Activated CD4-positive, alpha-beta memory T cell treated with anti-CD3 and anti-CD28 coated beads for 36 hours (primary cell): ENCODE data around the gene NETO1. TPM values are rescaled to one million over a fixed set of nuclear protein-coding genes. Genes with fewer than 3 reads are reported as not detected.

ENCODE experiments used
- CTCF ChIA-PET: fragments of 350-600 bp; sonication (Branson Sonifier 250); formaldehyde crosslinking; loops from one replicate; lab custom pipeline; 2021; ENCODE audit warnings: antibody characterized with exemption, inconsistent platforms; lab: Charles Lee
- POLR2A ChIA-PET: fragments of 350-600 bp; sonication (Branson Sonifier 250); formaldehyde crosslinking; loops from one replicate; lab custom pipeline; 2021; ENCODE audit warnings: antibody characterized with exemption; lab: Charles Lee
- DNase-seq: peaks from one replicate; pipeline ENCODE4 v3.0.0-alpha.2; 2020
- H3K27ac Mint-ChIP-seq: one replicate; pipeline ENCODE4 v1.8.0; 2021; ENCODE audit warnings: mixed read lengths
- H3K27me3 Mint-ChIP-seq: one replicate; pipeline ENCODE4 v1.8.0; 2021; ENCODE audit warnings: mixed read lengths
- H3K36me3 Mint-ChIP-seq: one replicate; pipeline ENCODE4 v1.8.0; 2021; ENCODE audit warnings: mixed read lengths
- H3K4me1 Mint-ChIP-seq: one replicate; pipeline ENCODE4 v1.8.0; 2021; ENCODE audit warnings: low read depth, mixed read lengths
- H3K4me3 Mint-ChIP-seq: one replicate; pipeline ENCODE4 v1.8.0; 2021; ENCODE audit warnings: mild to moderate bottlenecking, mixed read lengths
- H3K9me3 Mint-ChIP-seq: one replicate; pipeline ENCODE4 v1.8.0; 2021; ENCODE audit warnings: mixed read lengths
- intact Hi-C: fragments of 100-400 bp; cut with micrococcal nuclease; formaldehyde crosslinking; loops from one replicate; pipeline ENCODE4 v1.15.1; 2023
- total RNA-seq, 2 experiments: library from RNA; stranded (reverse); gene quantifications; one replicate each; pipeline ENCODE4 v1.2.3, GENCODE V29; 2021

Gene NETO1
- total RNA-seq, 2 experiments from 2014 or later: not detected

DNA sequence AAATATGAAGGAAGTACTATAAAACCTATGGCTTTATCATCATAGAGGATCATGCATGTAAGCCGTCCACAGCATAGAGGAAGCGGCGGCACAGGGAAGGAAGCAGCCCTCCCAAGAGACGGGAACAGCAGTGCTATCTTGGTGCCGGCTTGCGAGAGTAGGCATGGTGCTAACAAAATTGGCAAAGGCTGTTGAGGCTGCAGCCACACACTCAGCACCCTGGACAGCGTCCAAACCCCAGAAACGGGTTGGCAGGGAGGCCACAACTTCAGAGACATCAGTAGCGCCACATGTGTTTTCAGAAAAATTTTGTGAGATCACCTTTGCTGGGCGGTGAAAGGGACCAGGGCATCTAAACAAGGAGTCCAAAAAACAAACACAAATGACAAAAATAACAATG lies 37.7 kb downstream of the NETO1 start:
- no peaks in the 10 kb centered on the region for H3K4me1 Mint-ChIP-seq
- no peaks in the 10 kb centered on the region for H3K27me3 Mint-ChIP-seq
- H3K9me3 Mint-ChIP-seq: peaks cover 15% of the 10 kb centered on the region
- no peaks in the 10 kb centered on the region for H3K36me3 Mint-ChIP-seq
- no peak overlapping the region for H3K4me3 Mint-ChIP-seq
- ChIA-PET POLR2A (no interaction called here), CTCF (no interaction called here)
- no peak overlapping the region for H3K27ac Mint-ChIP-seq
- intact Hi-C loops: no loop called here
- DNase-seq: no peak

DNA sequence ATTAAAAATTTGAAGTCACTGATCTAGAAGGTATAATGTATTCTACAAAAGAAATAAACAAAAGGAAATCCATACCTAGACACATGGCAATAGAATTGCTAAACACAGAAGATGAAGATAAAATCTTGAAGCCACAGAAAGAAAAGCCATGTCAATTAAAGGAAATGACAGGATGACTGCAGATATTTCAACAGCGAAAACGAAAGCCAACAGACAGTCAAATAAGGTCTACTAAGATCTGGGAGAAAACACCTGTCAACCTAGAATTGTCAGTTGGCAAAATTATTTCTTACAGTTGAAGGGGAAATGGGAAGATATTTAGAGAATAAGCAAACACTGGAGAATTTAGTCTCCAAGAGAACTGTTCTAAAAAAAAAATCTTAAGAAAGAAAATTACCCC lies 39.2 kb downstream of the NETO1 start:
- Mint-ChIP-seq H3K4me1 (no peaks in the 10 kb centered on the region), H3K9me3 (peaks cover 17% of the 10 kb centered on the region), H3K27ac (no peak overlapping the region), H3K27me3 (no peaks in the 10 kb centered on the region), H3K4me3 (no peak overlapping the region), H3K36me3 (no peaks in the 10 kb centered on the region)
- POLR2A ChIA-PET: no interaction called here
- intact Hi-C loops: no loop called here
- no peak for DNase-seq
- CTCF ChIA-PET: interaction anchor here (0.6 kb wide), 1 partner anchor 8 kb away, joined by 3 read pairs; no protein-coding TSS in a partner anchor

DNA sequence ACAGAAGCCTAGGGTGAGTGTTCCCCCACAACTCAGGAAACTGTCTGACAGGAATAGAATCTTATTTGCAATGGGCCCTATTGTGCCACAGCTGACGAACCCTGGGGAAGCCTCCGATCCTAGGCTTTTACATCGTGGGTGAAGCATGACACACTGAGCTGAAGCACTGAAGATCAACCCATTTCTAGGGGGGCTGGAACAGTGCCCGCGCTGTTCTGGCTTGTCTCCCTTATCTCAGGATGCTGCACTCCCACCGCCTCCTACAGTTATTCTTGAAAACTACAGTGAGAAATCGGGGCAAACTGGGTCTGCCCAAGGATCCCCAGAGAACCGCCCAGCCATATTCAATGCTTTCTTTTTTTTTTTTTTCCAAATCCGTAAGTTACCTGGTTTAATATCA lies 41.1 kb downstream of the NETO1 start:
- DNase-seq: no peak
- H3K27me3 Mint-ChIP-seq: no peaks in the 10 kb centered on the region
- POLR2A ChIA-PET: no interaction called here
- no peaks in the 10 kb centered on the region for H3K36me3 Mint-ChIP-seq
- H3K27ac Mint-ChIP-seq: no peak overlapping the region
- no peaks in the 10 kb centered on the region for H3K4me1 Mint-ChIP-seq
- intact Hi-C loops: no loop called here
- H3K9me3 Mint-ChIP-seq: peaks cover 18% of the 10 kb centered on the region
- H3K4me3 Mint-ChIP-seq: no peak overlapping the region
- CTCF ChIA-PET: no interaction called here

DNA sequence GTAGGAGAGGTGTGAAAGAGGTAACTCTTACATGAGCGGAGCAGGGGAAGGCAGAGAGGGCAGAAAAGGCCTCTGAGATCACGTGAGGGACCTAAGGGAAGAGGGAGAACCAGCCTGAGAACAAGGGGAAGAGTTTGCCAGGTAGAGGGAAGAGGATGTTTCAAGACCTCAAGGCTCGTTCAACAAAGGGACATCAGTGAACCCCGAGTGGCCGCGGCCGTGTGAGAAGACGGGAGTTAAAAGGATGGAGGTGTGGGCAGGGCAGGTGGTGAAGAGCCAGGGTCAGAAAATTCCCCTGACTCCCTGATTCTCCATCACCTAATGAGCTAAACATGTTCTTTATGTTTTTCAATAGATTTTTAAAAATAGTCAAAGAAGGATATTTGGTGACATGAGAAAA lies 44.4 kb downstream of the NETO1 start:
- intact Hi-C loops: no loop called here
- CTCF ChIA-PET: no interaction called here
- Mint-ChIP-seq H3K4me3 (no peak overlapping the region), H3K36me3 (no peaks in the 10 kb centered on the region), H3K4me1 (no peaks in the 10 kb centered on the region), H3K27me3 (no peaks in the 10 kb centered on the region), H3K9me3 (peaks cover 6% of the 10 kb centered on the region), H3K27ac (no peak overlapping the region)
- no peak for DNase-seq
- POLR2A ChIA-PET: no interaction called here

DNA sequence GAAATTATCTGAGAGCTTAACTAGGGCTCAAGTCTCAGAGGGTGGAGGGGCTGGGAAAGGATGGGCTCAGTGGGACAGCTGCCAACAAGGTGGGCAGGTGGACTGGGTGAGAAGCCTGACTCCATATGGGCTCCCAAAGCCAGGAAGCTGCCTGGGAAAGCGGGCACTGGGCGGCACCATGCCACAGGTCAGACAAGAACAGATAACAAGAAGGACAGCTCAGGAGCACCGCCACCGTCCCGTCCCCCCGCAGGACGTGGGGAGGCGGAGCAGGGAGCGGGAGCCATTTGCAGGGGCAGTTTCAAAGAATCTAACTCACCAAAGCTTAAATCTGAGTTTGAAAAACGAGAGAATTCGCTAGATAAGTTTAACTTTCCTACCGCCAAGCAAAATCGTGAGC lies 45.6 kb downstream of the NETO1 start:
- Mint-ChIP-seq H3K27ac (no peak overlapping the region), H3K36me3 (no peaks in the 10 kb centered on the region), H3K4me1 (no peaks in the 10 kb centered on the region), H3K9me3 (peaks cover 6% of the 10 kb centered on the region), H3K4me3 (no peak overlapping the region), H3K27me3 (no peaks in the 10 kb centered on the region)
- intact Hi-C loops: no loop called here
- POLR2A ChIA-PET: no interaction called here
- no peak for DNase-seq
- CTCF ChIA-PET: no interaction called here

DNA sequence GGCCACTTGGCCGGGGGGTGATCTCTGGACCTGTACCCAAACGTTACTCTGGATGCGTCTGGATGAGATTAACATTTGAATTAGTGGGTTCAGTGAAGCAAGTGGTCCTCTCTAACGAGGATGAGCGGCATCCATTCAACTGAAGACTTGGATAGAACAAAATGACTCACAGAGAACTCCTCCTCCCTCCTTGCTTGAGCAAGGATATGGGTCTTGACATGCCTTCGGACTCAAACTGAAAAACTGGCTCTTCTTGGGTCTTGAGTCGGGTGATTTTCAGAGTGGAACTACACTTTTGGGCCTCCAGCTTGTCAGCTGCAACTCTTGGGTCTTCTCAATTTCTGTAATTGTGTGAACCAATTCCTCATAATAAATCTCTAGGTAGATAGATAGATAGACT lies 47.2 kb downstream of the NETO1 start:
- peaks cover 6% of the 10 kb centered on the region for H3K9me3 Mint-ChIP-seq
- intact Hi-C loops: no loop called here
- no peak overlapping the region for H3K27ac Mint-ChIP-seq
- CTCF ChIA-PET: no interaction called here
- no peaks in the 10 kb centered on the region for H3K36me3 Mint-ChIP-seq
- H3K4me3 Mint-ChIP-seq: no peak overlapping the region
- POLR2A ChIA-PET: no interaction called here
- H3K27me3 Mint-ChIP-seq: no peaks in the 10 kb centered on the region
- no peak for DNase-seq
- H3K4me1 Mint-ChIP-seq: no peaks in the 10 kb centered on the region

DNA sequence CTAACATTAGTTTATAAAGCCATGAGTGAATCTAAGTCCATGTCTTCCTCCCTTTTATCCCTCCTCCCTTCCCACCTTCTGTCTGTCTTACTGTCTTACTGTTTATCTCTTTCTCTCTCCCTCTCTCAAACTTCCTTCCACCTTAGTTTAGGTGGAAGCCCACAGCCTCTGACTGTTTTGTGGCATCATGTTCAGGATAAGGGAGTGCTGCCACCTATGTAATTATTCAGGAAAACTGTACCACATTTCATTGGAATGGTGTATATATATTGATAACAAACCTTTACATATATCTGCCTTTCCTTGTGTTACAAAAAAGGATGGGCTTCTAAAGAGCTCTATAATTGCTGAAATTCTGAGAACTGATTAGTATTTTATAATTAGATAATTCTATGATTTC lies 48.7 kb downstream of the NETO1 start:
- peaks cover 6% of the 10 kb centered on the region for H3K9me3 Mint-ChIP-seq
- POLR2A ChIA-PET: no interaction called here
- CTCF ChIA-PET: no interaction called here
- H3K27ac Mint-ChIP-seq: no peak overlapping the region
- no peak overlapping the region for H3K4me3 Mint-ChIP-seq
- no peaks in the 10 kb centered on the region for H3K27me3 Mint-ChIP-seq
- no peak for DNase-seq
- H3K4me1 Mint-ChIP-seq: no peaks in the 10 kb centered on the region
- intact Hi-C loops: no loop called here
- H3K36me3 Mint-ChIP-seq: no peaks in the 10 kb centered on the region

DNA sequence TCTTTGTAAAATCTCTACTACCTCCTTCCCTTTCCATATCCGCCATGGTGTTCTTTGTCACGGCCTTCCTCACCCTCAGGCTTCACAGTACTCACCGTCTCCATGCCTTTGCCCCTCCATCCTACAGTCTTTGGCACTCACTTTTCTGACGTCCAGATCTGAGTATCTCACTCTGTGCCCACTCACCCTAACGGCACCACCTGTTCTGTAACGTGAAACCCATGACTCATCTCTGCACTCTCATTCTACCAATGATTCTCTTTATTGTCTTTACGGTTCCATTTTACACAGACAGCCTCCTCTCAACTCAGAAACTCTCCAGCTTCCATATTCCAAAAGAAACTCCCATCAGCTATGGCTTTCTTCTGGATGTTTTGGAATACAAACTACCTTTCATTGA lies 56.7 kb downstream of the NETO1 start:
- intact Hi-C loops: no loop called here
- no peaks in the 10 kb centered on the region for H3K27me3 Mint-ChIP-seq

DNA sequence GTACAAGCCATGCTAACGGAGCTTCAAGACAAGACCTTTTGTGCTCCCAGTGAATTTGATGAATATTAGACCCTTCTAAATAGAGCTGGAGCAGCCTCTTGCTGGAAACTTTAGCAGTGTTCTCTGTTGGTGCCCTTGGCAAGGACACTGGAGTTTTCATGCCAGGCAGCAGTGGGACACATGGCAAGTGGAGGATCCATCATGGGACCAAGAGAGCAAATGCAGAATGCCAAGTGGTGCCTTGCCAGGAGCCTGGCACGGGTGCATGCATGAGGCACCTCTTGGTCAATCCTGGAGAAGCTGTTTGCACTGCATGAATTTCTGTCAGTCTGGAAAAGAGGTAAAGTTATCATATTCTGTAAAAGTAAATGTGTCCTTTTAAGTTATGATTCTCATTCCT lies 59.1 kb downstream of the NETO1 start:
- Mint-ChIP-seq H3K27ac (no peak overlapping the region), H3K36me3 (no peaks in the 10 kb centered on the region), H3K4me1 (no peaks in the 10 kb centered on the region), H3K4me3 (no peak overlapping the region), H3K27me3 (no peaks in the 10 kb centered on the region), H3K9me3 (peaks cover 6% of the 10 kb centered on the region)
- no peak for DNase-seq
- intact Hi-C loops: no loop called here
- ChIA-PET CTCF (no interaction called here), POLR2A (no interaction called here)

More for the DNA sequence above, 56.7 kb downstream of the NETO1 start:
- no peak for DNase-seq
- ChIA-PET CTCF (no interaction called here), POLR2A (no interaction called here)
- no peaks in the 10 kb centered on the region for H3K4me1 Mint-ChIP-seq
- peaks cover 6% of the 10 kb centered on the region for H3K9me3 Mint-ChIP-seq
- H3K36me3 Mint-ChIP-seq: no peaks in the 10 kb centered on the region
- H3K27ac Mint-ChIP-seq: no peak overlapping the region
- no peak overlapping the region for H3K4me3 Mint-ChIP-seq

DNA sequence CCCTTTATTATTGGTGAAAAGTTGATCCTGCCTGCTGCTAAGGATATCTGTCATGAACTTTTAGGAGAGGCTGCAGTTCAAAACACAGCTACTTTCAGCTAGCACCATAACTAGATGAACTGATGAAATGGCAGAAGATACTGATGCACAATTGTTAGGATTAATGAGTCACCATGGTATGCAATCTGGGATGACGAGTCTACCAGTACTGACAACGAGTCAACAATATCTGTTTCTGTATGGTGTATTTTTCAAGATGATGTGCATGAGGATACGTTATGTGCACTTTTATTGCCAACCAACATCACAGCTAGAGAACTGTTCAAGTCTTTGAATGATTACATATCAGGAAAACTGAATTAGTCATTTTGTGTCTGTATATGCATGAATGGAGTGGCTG lies 68.7 kb downstream of the NETO1 start:
- no peaks in the 10 kb centered on the region for H3K27me3 Mint-ChIP-seq
- no peak for DNase-seq
- no peaks in the 10 kb centered on the region for H3K4me1 Mint-ChIP-seq
- H3K9me3 Mint-ChIP-seq: no peaks in the 10 kb centered on the region
- no peak overlapping the region for H3K27ac Mint-ChIP-seq
- POLR2A ChIA-PET: no interaction called here
- intact Hi-C loops: no loop called here
- CTCF ChIA-PET: no interaction called here
- H3K4me3 Mint-ChIP-seq: no peak overlapping the region
- no peaks in the 10 kb centered on the region for H3K36me3 Mint-ChIP-seq

DNA sequence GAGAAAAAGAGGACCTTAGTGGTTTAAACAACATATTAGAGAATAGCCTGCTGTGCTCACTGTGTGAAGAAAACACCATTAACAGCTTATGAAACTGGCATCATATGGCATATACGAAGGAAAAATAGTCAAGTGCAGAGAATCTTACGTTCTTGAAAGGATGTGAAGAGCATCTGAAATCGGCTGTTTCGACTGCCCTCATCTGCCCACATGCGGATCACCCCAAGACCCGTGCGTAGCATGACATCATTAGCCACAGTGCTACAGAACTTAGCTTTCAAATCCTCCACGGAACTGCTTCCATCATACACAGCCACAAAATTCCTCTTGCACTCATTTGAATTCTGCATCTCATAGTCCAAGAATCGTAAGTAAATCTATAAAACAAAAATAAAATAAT lies 84.3 kb downstream of the NETO1 start:
- Mint-ChIP-seq H3K4me3 (no peak overlapping the region), H3K27me3 (no peaks in the 10 kb centered on the region), H3K4me1 (no peaks in the 10 kb centered on the region), H3K36me3 (no peaks in the 10 kb centered on the region), H3K27ac (no peak overlapping the region), H3K9me3 (peaks cover 3% of the 10 kb centered on the region)
- POLR2A ChIA-PET: no interaction called here
- CTCF ChIA-PET: interaction anchor here (1.3 kb wide), 1 partner anchor 463 kb away, joined by 3 read pairs; no protein-coding TSS in a partner anchor
- no peak for DNase-seq
- intact Hi-C loops: no loop called here

DNA sequence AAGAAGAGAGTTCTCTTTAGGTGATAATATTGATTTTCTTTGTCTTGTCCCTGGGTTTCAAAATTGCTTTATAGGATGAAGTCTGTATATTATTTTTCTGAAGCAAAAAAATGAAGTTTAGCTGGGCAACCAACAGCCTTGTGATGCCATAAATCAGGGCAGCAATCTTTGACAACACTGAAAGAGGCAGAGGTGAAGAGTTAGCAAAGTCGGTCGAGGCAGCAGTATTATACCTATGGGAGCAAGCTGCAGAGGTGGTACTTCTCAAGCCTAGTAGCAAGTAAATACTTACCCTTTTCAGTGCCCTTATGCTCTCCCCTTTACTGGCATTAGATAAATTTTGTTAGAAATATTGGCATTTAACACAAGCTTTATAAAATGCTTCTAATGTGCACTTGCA lies 92.9 kb downstream of the NETO1 start:
- H3K36me3 Mint-ChIP-seq: no peaks in the 10 kb centered on the region
- H3K9me3 Mint-ChIP-seq: peaks cover 3% of the 10 kb centered on the region
- no peak for DNase-seq
- POLR2A ChIA-PET: no interaction called here
- no peak overlapping the region for H3K4me3 Mint-ChIP-seq
- H3K27me3 Mint-ChIP-seq: no peaks in the 10 kb centered on the region
- no peaks in the 10 kb centered on the region for H3K4me1 Mint-ChIP-seq
- no peak overlapping the region for H3K27ac Mint-ChIP-seq
- CTCF ChIA-PET: interaction anchor here (1.2 kb wide), 1 partner anchor 12 kb away, joined by 4 read pairs; no protein-coding TSS in a partner anchor
- intact Hi-C loops: no loop called here

DNA sequence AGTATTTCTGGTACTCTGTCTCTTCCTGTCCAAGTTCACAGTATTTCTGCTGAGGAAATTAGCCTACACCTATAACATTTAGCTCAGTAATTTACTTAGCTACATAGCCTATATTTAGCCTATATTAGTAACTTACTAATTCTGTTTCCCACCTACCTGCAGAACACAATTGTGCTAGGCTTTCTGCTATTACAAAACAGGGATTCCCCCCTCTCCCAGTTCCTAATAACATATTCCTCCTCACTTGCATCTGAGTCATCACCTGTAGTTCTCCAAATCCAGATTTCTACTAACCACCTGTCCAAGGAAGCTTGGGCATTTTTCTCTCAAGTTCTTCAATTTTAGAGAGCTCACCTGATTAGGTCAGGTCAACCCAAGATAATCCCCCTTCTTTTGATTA lies 94.9 kb downstream of the NETO1 start:
- CTCF ChIA-PET: no interaction called here
- peaks cover 3% of the 10 kb centered on the region for H3K9me3 Mint-ChIP-seq
- no peaks in the 10 kb centered on the region for H3K27me3 Mint-ChIP-seq
- intact Hi-C loops: no loop called here
- H3K4me1 Mint-ChIP-seq: no peaks in the 10 kb centered on the region
- H3K27ac Mint-ChIP-seq: no peak overlapping the region
- no peak for DNase-seq
- POLR2A ChIA-PET: no interaction called here
- H3K36me3 Mint-ChIP-seq: no peaks in the 10 kb centered on the region
- no peak overlapping the region for H3K4me3 Mint-ChIP-seq
